Cardiac ventricle fibroblast (primary cell): ENCODE data around the gene VDAC1. TPM values are rescaled to one million over a fixed set of nuclear protein-coding genes. Genes with fewer than 3 reads are reported as not detected.

ENCODE experiments used
- total RNA-seq: library from RNA; depleted of rRNA; stranded (reverse); fragments of >200 nt; gene quantifications from 2 replicates; pipeline ENCODE4 v1.2.3, GENCODE V29; 2015

Gene VDAC1
- total RNA-seq: 197 and 210 TPM in 2 replicates

DNA sequence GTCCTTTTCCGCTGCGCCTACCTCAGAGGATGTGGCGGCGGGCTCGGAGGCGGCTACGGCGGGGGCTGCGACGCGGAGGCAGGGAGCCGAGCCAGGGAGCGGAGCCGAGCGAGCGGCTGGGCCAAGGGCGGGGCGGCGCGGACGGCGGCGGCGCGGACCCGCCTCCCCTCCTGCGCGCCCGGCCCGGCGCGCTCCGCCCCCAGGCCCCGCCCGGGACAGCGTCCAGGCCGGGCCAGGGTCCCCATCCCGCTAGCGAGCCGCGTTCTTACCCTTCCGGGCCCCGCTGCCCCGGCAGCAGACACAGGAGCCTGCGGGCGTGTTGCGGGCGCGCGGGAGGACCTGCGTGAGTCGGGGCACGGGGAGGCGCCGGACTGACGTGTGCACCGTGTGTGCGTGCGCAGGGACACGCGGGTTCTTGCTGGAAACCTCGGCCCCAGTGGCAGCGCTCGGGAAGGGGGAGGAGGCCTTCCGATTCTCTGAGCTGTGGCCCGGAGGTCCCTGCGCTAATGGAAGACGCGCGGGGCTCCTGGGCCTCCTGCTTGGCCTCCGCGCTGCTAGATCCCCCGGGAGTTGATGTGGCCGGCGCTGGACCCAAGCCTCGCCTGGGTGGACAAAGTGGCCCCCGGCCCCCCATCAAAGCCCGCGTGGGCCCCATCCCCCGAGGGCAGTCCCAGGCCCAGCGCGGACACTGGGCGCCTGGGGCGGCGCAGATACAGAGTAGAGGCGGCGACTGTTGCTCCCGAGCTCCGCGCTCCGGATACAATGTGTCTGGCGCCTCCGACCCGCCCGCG is at the start of gene VDAC1:
Gene VDAC1, minus strand, starts transcription at position 350 of the 791 bp plus-strand sequence. CDS start 11,963 bp downstream, outside the sequence.

DNA sequence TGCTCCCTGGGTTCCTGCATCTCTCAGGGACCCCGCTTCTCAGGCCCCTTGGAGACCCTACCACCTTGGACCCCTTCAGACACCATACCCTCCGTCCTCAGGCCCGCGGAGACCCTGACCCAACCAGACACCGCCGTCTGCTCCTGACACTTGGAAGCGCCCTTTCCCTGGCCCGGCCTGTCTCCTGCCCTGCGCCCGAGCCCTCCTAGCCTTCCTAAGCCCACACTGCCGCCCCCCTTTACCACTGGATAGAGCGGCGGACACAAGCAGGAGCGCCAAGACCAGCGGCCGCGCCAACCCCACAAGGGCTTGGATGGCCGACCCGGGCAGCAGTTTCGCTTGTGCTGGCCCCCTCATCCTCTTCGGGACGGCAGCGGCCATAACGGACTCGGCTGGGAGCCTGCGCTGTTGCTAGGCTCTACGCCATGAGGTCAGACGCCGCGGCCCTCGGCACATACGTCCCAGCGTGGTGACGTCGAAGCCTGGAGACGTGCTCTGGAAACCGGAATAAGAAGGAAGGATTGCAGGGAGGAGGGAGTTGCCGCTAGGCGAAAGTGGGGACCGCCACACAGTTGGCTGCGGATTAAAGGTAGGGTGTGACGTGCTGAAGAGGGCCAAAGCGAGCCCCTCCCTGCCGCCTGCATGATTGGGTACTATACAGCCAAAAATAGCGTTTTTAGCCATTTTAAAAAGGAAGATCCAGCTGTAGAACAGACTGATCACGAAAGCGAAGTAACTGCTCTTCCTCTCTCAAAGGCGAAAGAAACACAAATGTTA is 36.4 kb downstream of the VDAC1 start, which contains the start of gene C5orf15:
Gene C5orf15, minus strand, starts transcription at position 422 of the 777 bp plus-strand sequence. Its CDS starts 41 bp downstream, at position 381.

Other genes starting within 250 kb of the VDAC1 start
- gene C5orf15, start 36.4 kb downstream of the VDAC1 start, total RNA-seq: 54.7 and 59.1 TPM in 2 replicates
- 0.34 and 0.62 TPM in 2 replicates for gene TCF7, start 109.7 kb upstream of the VDAC1 start, total RNA-seq
- 277 TPM in 2 replicates for gene SKP1, start 172.0 kb upstream of the VDAC1 start, total RNA-seq
- 97.2 and 127 TPM in 2 replicates for gene PPP2CA, start 221.1 kb upstream of the VDAC1 start, total RNA-seq